ENCODE results near the gene MYT1. TPM values are rescaled to one million over a fixed set of nuclear protein-coding genes. Genes with fewer than 3 reads are reported as not detected.
A peak's percentile ranks its signal among the peaks of the same experiment; 100 is the strongest.

The MYT1 gene
- total RNA-seq, 1 donor from 2014 or later, result 1.2 TPM

GRCh38 chr20:64254156-64254555 is 89.9 kb downstream of the MYT1 start:
- Histone ChIP-seq H3K79me2 (ENCODE audit: low read depth) (peaks cover 34% of the 10 kb centered on the region), H3F3A (ENCODE audit: low read depth) (no peaks in the 10 kb centered on the region), H3K27ac (no peak overlapping the region), H2AFZ (replicated peaks) (no peak overlapping the region), H3K4me2 (no peak overlapping the region), H4K20me1 (ENCODE audit: low read depth) (peaks cover 32% of the 10 kb centered on the region), H3K9me3 (ENCODE audit: low read depth) (no peaks in the 10 kb centered on the region), H3K9ac (no peak overlapping the region), H3K27me3 (peaks cover 19% of the 10 kb centered on the region), H3K36me3 (no peaks in the 10 kb centered on the region), H3K4me1 (peaks cover 12% of the 10 kb centered on the region), H3K4me3 (no peak overlapping the region)
- Mint-ChIP-seq H3K27me3 (ENCODE audit: insufficient read depth, low read depth) (peaks cover 5% of the 10 kb centered on the region), H3K4me3 (peak overlapping the region; percentile 81), H3K36me3 (no peaks in the 10 kb centered on the region), H3K9me3 (no peaks in the 10 kb centered on the region), H3K4me1 (peaks cover 33% of the 10 kb centered on the region), H3K27ac (no peak overlapping the region)
- no peak for DNase-seq (ENCODE audit: low spot score)
- TF ChIP-seq CTCF (IDR thresholded peaks at IDR 0.05) (no peak), EZH2 (IDR thresholded peaks at IDR 0.05) (no peak), EZH2phosphoT487 (IDR thresholded peaks at IDR 0.05) (no peak)

- peaks cover 12% of the 10 kb centered on the region for H3K4me1 ChIP-seq
- DNase-seq (ENCODE audit: low spot score), result no peak
- Mint-ChIP-seq H3K9me3 (no peaks in the 10 kb centered on the region), H3K4me3 (peak overlapping the region; percentile 81), H3K27me3 (ENCODE audit: insufficient read depth, low read depth) (peaks cover 5% of the 10 kb centered on the region), H3K4me1 (peaks cover 33% of the 10 kb centered on the region), H3K27ac (peak overlapping the region; percentile 30), H3K36me3 (no peaks in the 10 kb centered on the region)
- H2AFZ ChIP-seq (replicated peaks), result peak overlapping the region; percentile 71
- no peak overlapping the region for H3K9ac ChIP-seq
- TF ChIP-seq EZH2phosphoT487 (IDR thresholded peaks at IDR 0.05) (no peak), CTCF (IDR thresholded peaks at IDR 0.05) (no peak), EZH2 (IDR thresholded peaks at IDR 0.05) (no peak)
- peak overlapping the region; percentile 100 for H3K4me3 ChIP-seq
- peaks cover 38% of the 10 kb centered on the region for H3K79me2 ChIP-seq (ENCODE audit: low read depth)
- H4K20me1 ChIP-seq (ENCODE audit: low read depth), result peaks cover 35% of the 10 kb centered on the region
- peaks cover 19% of the 10 kb centered on the region for H3K27me3 ChIP-seq
- H3F3A ChIP-seq (ENCODE audit: low read depth), result no peaks in the 10 kb centered on the region
- H3K9me3 ChIP-seq (ENCODE audit: low read depth), result no peaks in the 10 kb centered on the region
- no peak overlapping the region for H3K27ac ChIP-seq
- peak overlapping the region; percentile 100 for H3K4me2 ChIP-seq
- no peaks in the 10 kb centered on the region for H3K36me3 ChIP-seq
Measured at GRCh38 chr20:64254571-64255360, 90.5 kb downstream of the MYT1 start.

GRCh38 chr20:64255361-64256281 is 91.4 kb downstream of the MYT1 start, which contains the start of gene PCMTD2:
Gene PCMTD2, plus strand, starts transcription at chr20:64255748. Its CDS starts 4,218 bp downstream, at chr20:64259966.
- Mint-ChIP-seq H3K27me3 (ENCODE audit: insufficient read depth, low read depth) (peaks cover 5% of the 10 kb centered on the region), H3K4me1 (peaks cover 33% of the 10 kb centered on the region), H3K36me3 (no peaks in the 10 kb centered on the region), H3K9me3 (no peaks in the 10 kb centered on the region), H3K27ac (peak within 1 kb of the TSS; percentile 30), H3K4me3 (peak within 1 kb of the TSS; percentile 98)
- no peaks in the 10 kb centered on the region for H3F3A ChIP-seq (ENCODE audit: low read depth)
- TF ChIP-seq CTCF (IDR thresholded peaks at IDR 0.05) (peak; percentile 8), EZH2phosphoT487 (IDR thresholded peaks at IDR 0.05) (no peak)
- peaks cover 12% of the 10 kb centered on the region for H3K4me1 ChIP-seq
- no peaks in the 10 kb centered on the region for H3K36me3 ChIP-seq
- H3K9me3 ChIP-seq (ENCODE audit: low read depth), result no peaks in the 10 kb centered on the region
- peak within 1 kb of the TSS; percentile 100 for H3K4me3 ChIP-seq
- H3K4me2 ChIP-seq, result peak within 1 kb of the TSS; percentile 100
- peak within 1 kb of the TSS; percentile 71 for H2AFZ ChIP-seq (replicated peaks)
- peaks cover 43% of the 10 kb centered on the region for H3K79me2 ChIP-seq (ENCODE audit: low read depth)
- DNase-seq (ENCODE audit: low spot score), result peak; percentile 95
- no peak within 1 kb of the TSS for H3K27ac ChIP-seq
- H3K9ac ChIP-seq, result peak within 1 kb of the TSS; percentile 81
- H3K27me3 ChIP-seq, result peaks cover 11% of the 10 kb centered on the region
- peaks cover 40% of the 10 kb centered on the region for H4K20me1 ChIP-seq (ENCODE audit: low read depth)

Measured in neural progenitor cell (in vitro differentiated cells).